CMK (cell line): ENCODE measurements around the gene GNB1L.

Experiments
- DNase-seq: peaks from one replicate; pipeline ENCODE4 v3.0.0-alpha.2; 2010; ENCODE audit warnings: low read depth

The GNB1L gene

GRCh38 chr22:19775496-19776325 is 79.0 kb downstream of the GNB1L start:
- no peak for DNase-seq

GRCh38 chr22:19774628-19775027 is 80.0 kb downstream of the GNB1L start:
- no peak for DNase-seq

GRCh38 chr22:19773470-19774040 is 81.1 kb downstream of the GNB1L start:
- DNase-seq: no peak

- no peak for DNase-seq
These were observed 81.8 kb downstream of the GNB1L start for GRCh38 chr22:19772673-19773469.

GRCh38 chr22:19772422-19772672 is 82.3 kb downstream of the GNB1L start:
- no peak for DNase-seq

GRCh38 chr22:19770349-19771220 is 84.1 kb downstream of the GNB1L start:
- DNase-seq: no peak

- no peak for DNase-seq
These were observed 85.3 kb downstream of the GNB1L start for GRCh38 chr22:19769393-19769715.

GRCh38 chr22:19767427-19768341 is 87.0 kb downstream of the GNB1L start:
- DNase-seq: no peak

- no peak for DNase-seq
These were observed 87.9 kb downstream of the GNB1L start for GRCh38 chr22:19766511-19767426.

GRCh38 chr22:19766240-19766510 is 88.5 kb downstream of the GNB1L start:
- DNase-seq: no peak

- DNase-seq: no peak
These were observed 89.0 kb downstream of the GNB1L start for GRCh38 chr22:19765477-19766239.

- no peak for DNase-seq
These were observed 89.8 kb downstream of the GNB1L start for GRCh38 chr22:19764636-19765476.

GRCh38 chr22:19764299-19764593 is 90.4 kb downstream of the GNB1L start:
- no peak for DNase-seq

- DNase-seq: no peak
These were observed 91.0 kb downstream of the GNB1L start for GRCh38 chr22:19763458-19764298.

- DNase-seq: no peak
These were observed 91.9 kb downstream of the GNB1L start for GRCh38 chr22:19762568-19763457.

- no peak for DNase-seq
These were observed 92.7 kb downstream of the GNB1L start for GRCh38 chr22:19761725-19762567.
